Activated T-helper 1 cell treated with anti-CD3 and anti-CD28 coated beads, Interleukin-2, amount 50 U/mL, for 16 hours (primary cell): Measurements from ENCODE around the gene RASA4.
"Not testable (repeated sequence)": the region's sequence is repeated elsewhere in the genome, so short reads cannot be mapped to it uniquely, and the experiment has no call there.

Experiments used
- DNase-seq, 2 donors: peaks; one replicate each; pipeline ENCODE4 v3.0.0-alpha.2; 2020; ENCODE audit warnings: low read depth in 1 of 2, low spot score in 1 of 2

RASA4 gene

DNA sequence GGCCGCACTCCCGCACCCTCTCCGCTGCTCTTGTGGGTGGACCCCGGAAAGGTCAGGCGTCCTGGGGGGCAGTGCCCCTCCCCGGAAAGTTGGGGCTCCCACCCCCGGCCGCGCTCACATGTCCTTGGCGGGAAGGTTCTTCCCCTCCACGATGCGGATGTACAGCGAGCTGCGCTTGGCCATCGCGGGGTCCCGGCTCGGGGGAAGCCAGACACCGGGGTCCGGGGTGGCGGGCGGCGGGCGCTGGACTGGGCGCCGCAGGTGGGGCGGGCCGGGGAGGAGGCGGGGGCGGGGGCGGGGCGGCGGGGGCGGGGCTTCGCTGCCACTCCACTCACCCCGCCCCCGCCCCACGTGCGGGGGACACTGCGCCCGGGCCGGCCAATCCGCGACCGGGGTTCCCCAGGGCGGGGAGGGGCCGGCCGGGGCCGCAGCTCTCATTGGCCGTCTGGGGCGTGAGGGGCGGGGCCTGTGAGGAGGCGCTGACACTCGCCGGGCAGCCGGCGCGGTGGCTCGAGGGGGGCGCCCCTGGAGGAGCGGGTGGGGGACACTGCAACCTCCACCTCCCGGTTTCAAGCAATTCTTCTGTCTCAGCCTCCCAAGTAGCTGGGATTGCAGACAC, at the start of gene RASA4:
Gene RASA4, minus strand, starts transcription at position 250 of the 619 bp plus-strand sequence. Its CDS starts 67 bp downstream, at position 183.
- not testable (repeated sequence) for DNase-seq

DNA sequence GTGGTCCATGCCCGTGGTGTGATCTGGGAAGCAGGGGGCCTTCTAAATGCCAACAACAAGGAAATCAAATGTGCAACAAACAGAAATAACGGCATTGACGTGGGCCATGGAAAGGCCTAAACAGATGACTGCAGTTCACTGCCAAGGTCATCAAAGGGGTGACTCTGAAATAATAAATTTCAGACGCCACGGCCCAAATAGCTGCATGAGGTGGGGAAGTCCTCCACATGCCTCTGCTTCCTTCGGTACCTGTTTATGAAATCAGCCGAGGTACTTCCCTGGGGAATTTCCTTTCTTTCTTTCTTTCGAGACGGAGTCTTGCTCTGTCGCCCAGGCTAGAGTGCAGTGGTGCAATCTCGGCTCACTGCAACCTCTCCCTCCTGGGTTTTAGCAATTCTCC, 48.2 kb upstream of the RASA4 start:
- not testable (repeated sequence) for DNase-seq

DNA sequence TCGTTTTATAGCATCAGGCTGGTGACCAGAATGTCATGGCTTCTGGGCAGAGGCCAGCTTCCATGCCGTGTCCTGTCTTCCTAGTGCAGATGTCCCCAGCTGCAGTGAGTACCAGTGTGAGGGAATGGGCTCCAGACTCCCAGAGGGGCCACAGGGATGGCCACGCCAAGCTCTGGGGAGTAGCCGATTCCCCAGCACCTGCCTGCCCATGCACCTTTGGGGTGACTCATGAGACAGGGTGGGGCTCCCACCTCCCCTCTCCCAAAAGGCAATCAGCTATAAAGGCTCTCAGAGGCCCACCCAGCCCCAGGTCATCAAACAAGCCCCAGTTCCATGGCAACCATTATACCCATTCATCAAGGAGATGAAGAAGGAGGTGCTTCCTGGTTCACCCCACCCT, 33.4 kb upstream of the RASA4 start, which contains the start of gene SPDYE2B:
Gene SPDYE2B, plus strand, starts transcription at position 396 of the 400 bp plus-strand sequence. CDS start 2,030 bp downstream, outside the sequence.
- DNase-seq = not testable (repeated sequence)

DNA sequence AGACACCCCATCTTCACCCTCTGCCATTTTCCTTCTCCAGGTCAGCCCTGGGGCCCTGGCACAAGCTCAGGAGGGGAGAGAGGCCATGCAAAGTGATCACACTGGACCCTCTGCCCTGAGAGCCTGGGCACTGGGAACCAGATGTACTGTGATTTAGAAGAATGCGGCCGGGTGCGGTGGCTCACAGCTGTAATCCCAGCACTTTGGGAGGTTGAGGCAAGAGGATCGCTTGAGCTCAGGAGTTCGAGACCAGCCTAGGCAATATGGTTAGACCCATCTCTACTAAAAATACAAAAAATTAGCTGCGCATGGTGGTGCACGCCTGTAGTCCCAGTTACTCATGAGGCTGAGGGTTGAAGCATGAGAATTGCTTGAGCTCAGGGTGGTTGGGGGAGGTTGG, 31.3 kb upstream of the RASA4 start:
- not testable (repeated sequence) for DNase-seq

DNA sequence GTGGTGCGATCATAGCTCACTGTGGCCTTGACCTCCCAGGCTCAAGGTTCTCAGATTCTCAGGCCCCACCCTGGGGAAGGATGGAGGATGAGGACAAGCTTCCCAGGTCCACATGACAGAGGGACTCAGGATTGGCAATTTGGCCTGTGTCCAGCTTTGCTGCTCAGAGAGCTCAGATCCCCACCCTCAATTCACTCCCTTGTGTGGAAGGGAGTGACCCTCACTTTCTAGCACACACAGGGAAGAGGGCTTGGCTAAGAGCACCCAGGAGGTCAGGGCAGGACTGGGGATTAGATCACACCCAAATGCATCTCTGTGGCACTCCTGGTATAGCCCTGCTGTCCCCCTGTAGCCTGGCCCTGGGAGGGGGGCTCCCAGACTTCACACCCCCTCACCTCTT, 26.8 kb upstream of the RASA4 start:
- not testable (repeated sequence) for DNase-seq

DNA sequence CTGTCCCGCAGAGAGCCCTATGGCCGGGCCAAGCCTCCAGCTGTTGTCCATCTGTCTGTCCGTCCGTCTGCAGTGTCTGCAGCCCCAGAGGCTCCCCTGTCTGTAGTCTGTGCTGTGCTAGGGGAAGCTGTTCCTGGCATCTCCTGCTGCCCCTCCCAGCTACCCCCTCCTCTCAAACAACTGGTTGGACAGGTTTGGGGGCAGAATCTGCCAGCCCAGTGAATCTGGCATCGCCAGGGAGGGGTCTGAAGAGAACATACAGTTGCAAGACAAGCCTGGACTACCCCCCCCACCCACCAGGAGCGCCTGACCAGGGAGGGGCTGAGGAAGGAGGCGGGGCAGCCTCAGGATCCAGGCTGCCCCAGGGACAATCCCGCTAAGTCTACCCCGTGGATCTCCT, 26.1 kb upstream of the RASA4 start, which contains the start of gene UPK3BL1:
Gene UPK3BL1, minus strand, starts transcription at position 101 of the 400 bp plus-strand sequence. Its CDS starts 50 bp downstream, at position 51.
- DNase-seq = not testable (repeated sequence)

DNA sequence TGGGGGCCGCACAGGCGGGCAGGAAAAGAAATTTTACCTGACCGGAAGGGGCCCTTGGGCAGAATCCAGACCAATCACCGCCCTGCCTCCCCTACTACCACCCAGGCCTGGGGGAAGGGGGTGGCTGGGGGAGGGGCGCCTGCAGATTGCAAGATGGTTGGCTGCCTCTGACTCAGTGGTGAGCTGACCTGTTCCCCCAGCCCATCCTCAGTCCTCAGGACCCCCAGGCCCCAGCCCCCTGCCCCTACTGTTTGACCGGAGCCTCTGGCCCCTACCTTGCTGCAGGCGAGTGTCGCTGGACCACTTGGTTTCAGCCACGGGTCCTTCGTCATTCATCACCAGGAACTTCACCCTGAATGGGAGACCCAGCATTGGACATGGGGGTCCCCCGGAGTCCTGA, 22.3 kb upstream of the RASA4 start:
- DNase-seq = not testable (repeated sequence)

DNA sequence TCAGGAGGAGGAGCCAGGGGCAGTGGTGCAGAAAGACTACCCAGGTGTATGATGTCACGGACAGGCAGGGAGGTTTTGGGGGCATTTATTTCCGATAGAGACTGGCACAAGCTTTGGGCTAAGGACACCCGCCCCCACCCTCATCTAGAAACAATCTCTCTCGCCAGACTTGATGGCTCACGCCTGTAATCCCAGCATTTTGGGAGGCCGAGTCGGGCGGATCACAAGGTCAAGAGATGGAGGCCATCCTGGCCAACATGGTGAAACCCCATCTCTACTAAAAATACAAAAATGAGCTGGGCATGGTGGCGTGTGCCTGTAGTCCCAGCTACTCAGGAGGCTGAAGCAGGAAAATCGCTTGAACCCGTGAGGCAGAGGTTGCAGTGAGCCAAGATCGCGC, 20.4 kb upstream of the RASA4 start:
- DNase-seq = not testable (repeated sequence)

DNA sequence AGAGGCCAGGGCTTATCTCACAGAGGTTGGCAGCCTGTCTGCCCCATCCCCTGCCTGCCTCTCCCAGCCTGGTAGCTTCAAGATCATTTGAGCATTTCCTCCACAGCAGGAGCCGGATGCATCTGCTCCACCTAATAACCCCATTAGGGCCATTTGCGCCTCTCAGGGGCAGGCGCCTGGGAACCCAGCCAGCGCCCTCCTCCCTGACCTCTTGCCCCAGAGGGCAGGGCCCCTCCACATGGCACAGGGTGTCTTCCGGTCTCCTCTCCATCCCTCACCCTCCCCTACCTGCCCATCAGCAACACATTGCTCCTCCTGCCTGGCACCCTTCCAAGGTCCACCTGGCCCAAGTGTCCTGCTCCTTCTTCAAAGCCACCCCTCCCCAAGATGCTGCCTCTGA, 18.8 kb upstream of the RASA4 start:
- DNase-seq = not testable (repeated sequence)

DNA sequence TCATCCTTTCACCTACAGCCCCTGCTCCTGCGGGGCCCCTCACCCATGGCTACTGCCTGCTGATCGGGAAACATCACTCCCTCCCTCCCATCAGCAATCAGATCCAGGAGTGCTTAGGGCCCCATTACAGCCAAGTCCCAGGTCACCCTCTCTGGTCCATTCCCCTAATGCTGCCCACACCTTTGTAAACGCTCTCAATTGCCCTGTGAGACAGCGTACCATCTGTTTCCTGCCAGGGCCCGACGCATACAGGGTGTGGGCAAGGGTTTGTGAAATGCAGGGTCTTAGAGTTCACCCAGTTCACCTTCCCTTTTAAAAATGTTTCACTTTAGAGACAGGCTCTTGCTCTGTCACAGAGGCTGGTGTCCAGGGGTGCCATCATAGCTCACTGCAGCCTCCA, 17.7 kb upstream of the RASA4 start:
- DNase-seq = not testable (repeated sequence)

DNA sequence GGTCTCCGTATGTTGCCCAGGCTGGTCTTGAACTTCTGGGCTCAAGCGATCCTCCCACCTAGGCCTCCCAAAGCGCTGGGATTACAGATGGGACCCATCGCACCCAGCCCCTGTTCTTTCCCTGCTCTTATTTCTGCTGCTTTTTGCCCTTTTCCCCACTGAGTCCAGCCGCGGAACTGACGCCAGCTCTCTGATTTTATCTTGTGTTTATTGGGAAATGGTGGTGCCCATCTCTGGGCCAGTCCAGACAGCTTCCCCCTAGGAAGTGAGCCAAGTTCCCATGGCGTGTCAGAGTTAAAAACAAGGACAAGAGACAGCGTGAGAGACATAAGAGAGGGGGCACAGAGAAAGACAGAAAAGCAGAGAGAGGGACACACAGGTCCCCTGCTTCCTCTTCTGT, 14.1 kb upstream of the RASA4 start:
- DNase-seq = not testable (repeated sequence)

DNA sequence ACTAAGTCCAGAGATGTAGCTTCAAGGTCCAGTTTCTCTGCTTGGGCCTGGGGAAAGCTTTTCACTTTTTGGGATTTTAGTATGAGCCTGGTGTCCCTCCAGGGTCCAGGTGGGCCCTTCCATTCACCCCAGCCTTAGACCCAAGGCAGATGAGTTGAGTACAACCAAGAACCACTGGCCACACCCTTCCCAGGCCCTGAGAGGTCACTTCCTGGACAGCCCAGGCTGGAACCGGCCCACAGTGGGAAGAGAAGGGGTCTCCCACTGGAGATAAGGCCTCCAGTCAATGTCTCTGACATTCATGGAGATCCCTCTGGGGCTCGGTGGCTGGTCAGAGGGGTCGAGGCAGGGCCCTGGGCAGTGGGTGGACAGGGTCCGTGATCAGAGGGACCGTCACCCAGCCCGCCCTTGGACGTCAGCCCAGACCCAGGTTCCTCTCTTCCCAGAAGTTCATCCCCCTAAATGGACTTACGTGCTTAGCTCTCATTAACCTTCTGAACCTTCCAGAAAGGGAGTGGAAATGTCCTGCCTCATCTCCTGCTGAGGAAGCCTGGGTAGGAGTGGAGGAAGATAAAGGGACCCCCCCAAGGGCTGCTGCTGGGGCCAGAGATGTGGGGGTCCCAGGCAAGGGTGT, 10.8 kb upstream of the RASA4 start:
- not testable (repeated sequence) for DNase-seq

DNA sequence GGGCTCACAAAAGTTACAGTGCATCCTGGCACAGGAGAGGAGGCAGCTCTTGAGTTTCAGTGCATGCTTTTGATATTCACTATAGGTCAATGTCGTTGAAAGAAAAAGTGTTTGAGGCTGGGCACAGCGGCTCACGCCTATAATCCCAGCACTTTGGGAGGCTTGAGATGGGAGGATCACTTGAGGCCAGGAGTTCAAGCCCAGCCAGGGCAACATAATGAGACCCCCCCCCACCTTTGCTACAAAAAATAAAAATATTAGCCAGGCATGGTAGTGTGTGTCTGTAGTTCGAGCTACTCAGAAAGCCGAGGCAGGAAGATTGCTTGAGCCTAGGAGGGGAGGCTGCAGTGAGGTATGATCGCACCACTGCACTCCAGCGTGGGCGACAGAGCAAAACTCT, 1.6 kb upstream of the RASA4 start:
- not testable (repeated sequence) for DNase-seq

DNA sequence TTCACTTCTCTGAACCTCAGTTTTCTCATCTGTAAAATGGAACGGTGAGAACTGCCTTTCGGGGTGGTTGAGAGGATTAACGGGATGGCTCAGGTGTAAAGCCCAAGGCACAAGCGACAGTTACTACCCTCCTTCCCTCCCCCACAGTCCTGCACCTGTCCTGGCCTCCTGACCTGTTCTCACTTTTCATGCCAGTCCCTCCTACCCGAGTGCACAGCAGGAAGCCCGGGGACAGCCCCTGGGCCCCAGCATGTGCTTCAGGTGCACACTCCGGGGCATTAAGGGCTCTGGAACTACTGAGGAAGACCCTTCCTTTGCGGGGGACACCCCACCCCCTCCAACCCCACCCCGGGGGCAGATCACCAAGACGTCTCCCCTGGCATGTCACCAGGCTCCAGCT, 626 bp downstream of the RASA4 start:
- DNase-seq = not testable (repeated sequence)

DNA sequence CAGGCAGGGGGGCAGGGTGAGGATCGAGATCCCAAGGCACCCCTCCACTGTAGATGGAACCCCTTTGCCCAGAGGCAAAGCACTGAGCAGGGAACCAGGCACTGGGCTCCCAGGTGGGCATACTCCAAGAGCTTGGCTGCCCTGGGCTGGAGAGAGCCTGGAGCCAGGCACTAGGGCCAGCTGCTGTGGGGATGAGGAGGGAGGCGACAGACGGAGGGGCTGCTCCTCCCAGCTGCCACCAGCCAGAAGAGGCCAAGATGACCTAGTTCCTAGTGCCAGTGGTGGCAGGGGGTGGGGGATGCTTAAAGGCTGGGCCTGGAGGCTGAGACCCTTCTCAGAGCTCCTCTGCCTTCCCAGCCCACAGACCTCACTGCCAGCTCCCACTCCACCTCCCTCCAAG, 1.7 kb downstream of the RASA4 start:
- DNase-seq = not testable (repeated sequence)

DNA sequence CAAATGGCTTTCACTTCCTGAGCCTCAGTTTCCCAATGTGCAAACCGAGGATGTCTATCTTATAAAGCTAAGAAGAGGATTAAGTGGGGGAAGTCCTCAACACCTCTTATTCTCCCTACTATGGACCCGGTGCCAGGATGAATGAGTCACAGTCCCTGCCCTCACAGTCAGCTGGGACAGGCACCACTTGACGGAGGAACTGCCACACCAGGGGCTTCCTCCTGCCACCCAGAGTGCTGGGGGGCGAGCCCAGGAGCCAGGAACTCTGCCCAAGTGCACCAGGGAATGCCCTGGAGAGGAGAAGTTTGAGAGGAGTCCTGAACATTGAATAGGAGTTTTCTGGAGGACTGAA, 2.2 kb downstream of the RASA4 start:
- not testable (repeated sequence) for DNase-seq

DNA sequence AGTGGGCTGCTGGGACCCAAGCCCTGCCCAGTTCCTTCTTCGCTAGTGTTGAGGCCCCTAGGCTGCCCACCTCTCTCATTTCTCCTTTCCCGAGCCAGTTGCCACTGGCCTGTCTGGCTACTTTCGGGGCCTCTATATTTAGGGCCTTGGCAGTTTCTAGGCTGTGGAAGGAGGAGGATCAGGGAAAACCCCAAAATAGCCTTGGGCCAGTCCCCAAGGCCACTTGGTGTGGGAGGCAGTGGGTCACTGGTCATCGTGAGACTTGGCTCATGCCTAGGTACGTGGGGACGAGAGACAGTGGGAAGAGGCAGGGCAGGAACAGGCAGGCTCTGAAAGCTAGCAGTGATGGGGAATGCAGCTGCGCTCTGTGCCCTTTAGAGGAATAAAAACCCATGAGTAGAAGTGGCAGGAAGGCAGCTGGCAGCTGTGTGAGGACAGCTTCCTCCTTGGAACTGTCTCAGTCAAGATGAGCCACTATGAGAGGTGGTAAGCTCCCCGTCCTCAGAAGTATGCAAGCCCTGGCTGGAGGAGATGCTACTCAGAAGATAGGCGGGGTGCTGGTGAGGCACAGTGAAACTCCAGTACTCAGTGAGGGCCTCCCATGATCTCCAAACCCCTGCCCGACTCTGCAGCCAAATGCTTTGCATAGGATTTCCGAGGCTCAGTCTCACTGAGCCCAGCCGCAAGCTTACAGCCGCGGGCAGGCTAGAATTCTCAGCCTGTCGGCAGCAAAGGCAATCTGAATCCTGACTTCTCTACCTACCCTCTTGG, 2.8 kb downstream of the RASA4 start:
- DNase-seq = not testable (repeated sequence)

DNA sequence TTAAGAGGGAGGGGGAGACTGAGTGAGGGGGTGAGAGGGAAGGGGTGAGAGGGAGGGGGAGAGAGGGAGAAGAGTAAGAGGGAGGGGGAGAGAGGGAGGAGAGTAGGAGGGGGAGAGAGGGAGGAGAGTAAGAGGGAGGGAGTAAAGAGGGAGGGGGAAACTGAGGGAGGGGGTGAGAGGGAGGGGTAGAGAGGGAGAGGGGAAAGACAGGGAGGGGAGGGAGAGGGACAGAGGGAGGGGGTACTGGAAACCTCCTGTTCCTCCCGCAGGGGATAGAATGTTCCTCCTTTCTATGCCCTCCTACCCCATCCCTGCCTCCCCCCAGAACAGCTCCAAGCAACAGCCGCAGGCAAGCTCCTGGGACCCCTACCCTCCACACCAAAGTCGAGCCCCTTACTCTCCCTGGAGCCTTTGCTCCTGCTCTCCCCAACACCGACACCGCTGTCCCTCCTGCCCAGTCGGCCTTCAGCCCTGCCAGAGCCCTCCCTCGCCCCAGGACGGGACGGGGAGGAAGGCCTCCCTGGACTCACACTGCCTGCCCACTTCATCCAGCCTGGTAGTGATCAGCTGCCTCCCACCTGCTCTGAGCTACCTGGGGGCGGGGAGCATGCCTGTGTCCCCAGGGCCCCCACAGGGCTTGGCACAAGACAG, 4.8 kb downstream of the RASA4 start:
- DNase-seq = not testable (repeated sequence)

DNA sequence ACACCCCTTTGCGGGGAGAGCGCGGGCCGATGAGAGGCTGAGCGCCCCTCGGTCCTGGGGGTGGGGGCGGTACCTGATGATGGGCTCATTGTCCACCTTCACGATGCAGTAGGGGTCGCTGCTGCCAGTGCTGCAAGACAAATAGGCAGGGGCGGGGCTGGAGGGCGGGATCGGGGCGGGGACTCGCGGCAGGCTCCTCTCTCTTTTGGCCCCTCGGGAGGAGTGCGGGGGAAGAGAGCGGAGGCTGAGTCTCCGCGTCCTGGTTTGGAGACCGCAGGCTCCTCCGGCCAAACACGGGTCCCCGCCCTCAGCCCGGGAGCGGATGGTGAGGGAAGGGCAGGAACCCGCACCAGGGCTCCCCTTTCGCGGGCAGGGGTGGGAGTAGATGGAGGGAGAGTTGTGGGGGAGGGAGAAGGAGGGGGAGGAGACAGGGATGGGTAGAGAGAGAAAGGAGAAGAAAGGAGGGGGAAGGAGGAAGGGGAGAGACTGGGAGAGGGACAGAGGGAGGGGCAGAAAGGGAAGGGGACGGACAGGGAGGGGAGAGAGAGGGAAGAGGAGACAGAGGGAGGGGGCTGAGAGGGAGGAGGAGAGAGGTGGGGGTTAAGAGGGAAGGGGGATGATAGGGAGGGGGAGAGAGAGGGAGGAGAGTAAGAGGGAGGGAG, 5.4 kb downstream of the RASA4 start:
- DNase-seq = not testable (repeated sequence)

DNA sequence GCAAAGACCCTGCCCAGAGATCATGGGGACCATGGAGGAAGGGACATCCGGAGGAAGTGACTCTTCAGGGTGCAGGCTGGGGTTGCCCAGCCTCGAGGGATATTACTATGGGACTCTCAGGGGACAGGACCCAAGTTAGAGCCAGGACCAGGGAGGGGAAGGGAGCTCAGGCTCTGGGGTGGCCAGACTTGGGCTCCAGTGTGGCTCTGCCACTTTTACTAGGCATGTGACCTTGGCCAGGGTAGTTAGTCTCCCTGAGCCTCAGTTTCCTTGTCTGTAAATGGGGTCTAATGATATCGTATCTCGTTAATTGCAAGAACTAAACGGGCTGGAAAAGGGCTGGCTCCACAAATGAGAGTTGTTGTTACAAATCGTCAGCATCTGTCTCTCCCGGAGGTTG, 6.1 kb downstream of the RASA4 start:
- DNase-seq = not testable (repeated sequence)

DNA sequence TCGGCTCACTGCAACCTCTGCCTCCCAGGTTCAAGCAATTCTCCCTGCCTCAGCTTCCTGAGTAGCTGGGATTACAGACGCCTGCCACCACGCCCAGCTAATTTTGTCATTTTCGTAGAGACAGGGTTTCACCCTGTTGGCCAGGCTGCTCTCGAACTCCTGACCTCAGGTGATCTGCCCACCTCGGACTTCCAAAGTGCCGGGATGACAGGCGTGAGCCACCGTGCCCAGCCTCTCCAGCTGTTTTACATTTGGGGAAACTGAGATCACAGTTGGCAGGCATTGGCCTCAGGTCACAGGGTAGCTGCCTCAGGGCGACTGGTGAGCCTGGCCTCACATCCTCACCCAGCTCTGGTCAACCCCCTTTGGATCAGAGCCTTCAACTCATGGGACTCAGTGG, 6.8 kb downstream of the RASA4 start:
- not testable (repeated sequence) for DNase-seq
